ENCODE measurements around the gene TUBA1B.

TUBA1B gene

GRCh38 chr12:49089821-49090773 lies 41.1 kb downstream of the TUBA1B start:
- no peak for DNase-seq

GRCh38 chr12:49088932-49089330 lies 42.3 kb downstream of the TUBA1B start:
- DNase-seq: no peak

- peak; percentile 59 for DNase-seq
Measured at GRCh38 chr12:49088150-49088931, 42.9 kb downstream of the TUBA1B start.

- DNase-seq: no peak
Measured at GRCh38 chr12:49086116-49086515, 45.1 kb downstream of the TUBA1B start.

- no peak for DNase-seq
Measured at GRCh38 chr12:49084438-49084837, 46.8 kb downstream of the TUBA1B start.

- DNase-seq: no peak
Measured at GRCh38 chr12:49079793-49080192, 51.4 kb downstream of the TUBA1B start.
